ENCODE measurements around the gene CES5A.

The CES5A gene

GRCh38 chr16:55892821-55893220, 17.6 kb upstream of the CES5A start:
- Histone ChIP-seq H3K36me3 (no peaks in the 10 kb centered on the region), H3K4me1 (no peaks in the 10 kb centered on the region), H3K4me3 (ENCODE audit: low read depth, low read length) (no peak overlapping the region), H3K9me3 (no peaks in the 10 kb centered on the region), H3K27me3 (no peaks in the 10 kb centered on the region)
- no peak for DNase-seq
- no peak for TF ChIP-seq CTCF (IDR thresholded peaks at IDR 0.05; ENCODE audit: low read depth, low read length)

- H3K36me3 ChIP-seq = no peaks in the 10 kb centered on the region
- DNase-seq = no peak
- no peak overlapping the region for H3K4me3 ChIP-seq (ENCODE audit: low read depth, low read length)
- H3K27me3 ChIP-seq = no peaks in the 10 kb centered on the region
- H3K9me3 ChIP-seq = no peaks in the 10 kb centered on the region
- no peaks in the 10 kb centered on the region for H3K4me1 ChIP-seq
- no peak for TF ChIP-seq CTCF (IDR thresholded peaks at IDR 0.05; ENCODE audit: low read depth, low read length)
Observed at GRCh38 chr16:55889518-55889917, 14.3 kb upstream of the CES5A start.

GRCh38 chr16:55888546-55888945, 13.4 kb upstream of the CES5A start:
- no peak overlapping the region for H3K4me3 ChIP-seq (ENCODE audit: low read depth, low read length)
- TF ChIP-seq CTCF (IDR thresholded peaks at IDR 0.05; ENCODE audit: low read depth, low read length) = no peak
- H3K36me3 ChIP-seq = no peaks in the 10 kb centered on the region

GRCh38 chr16:55876854-55877253, 1.7 kb upstream of the CES5A start:
- Histone ChIP-seq H3K36me3 (no peaks in the 10 kb centered on the region), H3K9me3 (no peaks in the 10 kb centered on the region), H3K4me1 (no peaks in the 10 kb centered on the region), H3K4me3 (ENCODE audit: low read depth, low read length) (no peak overlapping the region), H3K27me3 (peaks cover 4% of the 10 kb centered on the region; the same call in 1 of the 2 replicates)
- DNase-seq = no peak
- no peak for TF ChIP-seq CTCF (IDR thresholded peaks at IDR 0.05; ENCODE audit: low read depth, low read length)

More at GRCh38 chr16:55888546-55888945, 13.4 kb upstream of the CES5A start:
- H3K9me3 ChIP-seq = no peaks in the 10 kb centered on the region
- H3K27me3 ChIP-seq = no peaks in the 10 kb centered on the region
- no peak for DNase-seq
- no peaks in the 10 kb centered on the region for H3K4me1 ChIP-seq

GRCh38 chr16:55873122-55873521, 2.1 kb downstream of the CES5A start:
- Histone ChIP-seq H3K9me3 (no peaks in the 10 kb centered on the region), H3K36me3 (no peaks in the 10 kb centered on the region), H3K4me3 (ENCODE audit: low read depth, low read length) (no peak overlapping the region), H3K4me1 (no peaks in the 10 kb centered on the region), H3K27me3 (peaks cover 4% of the 10 kb centered on the region; the same call in 1 of the 2 replicates)
- TF ChIP-seq CTCF (IDR thresholded peaks at IDR 0.05; ENCODE audit: low read depth, low read length) = no peak
- no peak for DNase-seq

GRCh38 chr16:55872130-55872529, 3.0 kb downstream of the CES5A start:
- DNase-seq = no peak
- no peak for TF ChIP-seq CTCF (IDR thresholded peaks at IDR 0.05; ENCODE audit: low read depth, low read length)
- Histone ChIP-seq H3K9me3 (no peaks in the 10 kb centered on the region), H3K27me3 (peaks cover 4% of the 10 kb centered on the region; the same call in 1 of the 2 replicates), H3K36me3 (no peaks in the 10 kb centered on the region), H3K4me3 (ENCODE audit: low read depth, low read length) (no peak overlapping the region), H3K4me1 (no peaks in the 10 kb centered on the region)

Data from BE2C (cell line).